HepG2 (cell line): ENCODE data around the gene ENDOU. TPM values are rescaled to one million over a fixed set of nuclear protein-coding genes. Genes with fewer than 3 reads are reported as not detected.

Experiments
- ATAC-seq: fragments of 200-7000 bp; cut with Tn5 transposase; 3 replicates; pipeline ENCODE4 v1.9.1; 2020; ENCODE audit warnings: mild to moderate bottlenecking, moderate library complexity
- BruUV-seq: library from RNA; stranded (reverse); fragments of 400-500 nt; replicated peaks from 2 replicates; lab custom pipeline; 2021; lab: Mats Ljungman, UMichigan
- CTCF ChIA-PET: fragments of 300-600 bp; formaldehyde crosslinking; extraction: SDS; loops from one replicate; lab custom pipeline; 2021; ENCODE audit warnings: low total read pairs, inconsistent platforms, low intra/inter-chr PET ratio; lab: Yijun Ruan, JAX
- POLR2A ChIA-PET: fragments of 350-600 bp; sonication (Branson Sonifier 250); formaldehyde crosslinking; loops from one replicate; lab custom pipeline; 2020; ENCODE audit warnings: antibody characterized with exemption, inconsistent platforms; lab: Yijun Ruan, JAX
- DNase-seq: peaks from one replicate; pipeline ENCODE4 v3.0.0-alpha.2; 2015; ENCODE audit warnings: low spot score
- FAIRE-seq: peaks from 3 replicates; lab custom pipeline; 2011; peaks lifted over from hg19 to GRCh38; lab: Jason Lieb, UNC
- H2AFZ ChIP-seq: one replicate; pipeline ENCODE4 v1.6.1; 2011; ENCODE audit warnings: low read length, inconsistent platforms
- H3K27ac ChIP-seq: fragments of 300-600 bp; 3 replicates; pipeline ENCODE4 v1.8.0; 2011; ENCODE audit warnings: mixed run types, mild to moderate bottlenecking, mixed read lengths, low read length, inconsistent platforms; ENCODE audit not compliant: insufficient read depth; ENCODE audit errors: extremely low read length
- H3K27me3 ChIP-seq, 2 experiments: fragments of 200-600 bp in 1 of 2; 2 replicates in 1 of 2; 3 replicates in 1 of 2; pipeline versions ENCODE4 v1.6.0 to v1.8.0; 2011; ENCODE audit warnings: low read length in 2 of 2, mild to moderate bottlenecking in 2 of 2, moderate library complexity in 2 of 2, inconsistent platforms in 1 of 2; ENCODE audit not compliant: insufficient read depth in 2 of 2, control insufficient read depth in 1 of 2
- H3K36me3 ChIP-seq, 2 experiments: fragments of 200-600 bp in 1 of 2; replicated peaks in 1 of 2; 2 replicates in 1 of 2; 3 replicates in 1 of 2; pipeline versions ENCODE4 v1.5.1 to v1.8.0; 2011; ENCODE audit warnings: low read length in 2 of 2, inconsistent platforms in 1 of 2; ENCODE audit not compliant: insufficient read depth in 2 of 2, control insufficient read depth in 1 of 2
- H3K4me1 ChIP-seq: 2 replicates; pipeline ENCODE4 v1.5.1; 2012; ENCODE audit warnings: low read length, inconsistent platforms; ENCODE audit not compliant: insufficient read depth
- H3K4me2 ChIP-seq: 2 replicates; pipeline ENCODE4 v1.6.0; 2011; ENCODE audit warnings: low read depth, low read length, inconsistent platforms
- H3K4me3 ChIP-seq, 3 experiments: fragments of 200-600 bp in 1 of 3; sonication (generic), shearing (Covaris generic) in 1 of 3; replicated peaks in 1 of 3; 2 replicates each; pipeline ENCODE4 v1.5.1; 2011 to 2016; ENCODE audit warnings: low read length in 3 of 3, inconsistent platforms in 2 of 3, low read depth in 2 of 3, mild to moderate bottlenecking in 2 of 3, control low read depth in 1 of 3, mixed read lengths in 1 of 3; ENCODE audit not compliant: insufficient read depth in 1 of 3
- H3K79me2 ChIP-seq: one replicate; pipeline ENCODE4 v1.6.1; 2011; ENCODE audit warnings: low read length, inconsistent platforms; ENCODE audit not compliant: insufficient read depth
- H3K9ac ChIP-seq: 2 replicates; pipeline ENCODE4 v1.6.0; 2011; ENCODE audit warnings: mild to moderate bottlenecking, low read depth, low read length, inconsistent platforms; ENCODE audit not compliant: insufficient read depth
- H3K9me3 ChIP-seq: 2 replicates; pipeline ENCODE4 v1.5.1; 2012; ENCODE audit warnings: mild to moderate bottlenecking, low read length
- H4K20me1 ChIP-seq: 2 replicates; pipeline ENCODE4 v1.6.0; 2011; ENCODE audit warnings: inconsistent platforms, mild to moderate bottlenecking, low read length, moderate library complexity; ENCODE audit not compliant: insufficient read depth
- ATF1 ChIP-seq: IDR thresholded peaks from 2 replicates; pipeline ENCODE4 v1.6.1; 2016; ENCODE audit warnings: mild to moderate bottlenecking, control low read depth
- CAMTA2 ChIP-seq: sonication (generic); formaldehyde crosslinking; IDR thresholded peaks from 2 replicates; pipeline ENCODE4 v1.4.0; 2020; ENCODE audit warnings: mild to moderate bottlenecking, missing genetic modification reagents, borderline replicate concordance
- DMAP1 ChIP-seq: IDR thresholded peaks from 2 replicates; pipeline ENCODE4 v1.6.1; 2016
- EED ChIP-seq: sonication (generic); formaldehyde crosslinking; IDR thresholded peaks from 2 replicates; pipeline ENCODE4 v1.5.0; 2020; ENCODE audit warnings: mild to moderate bottlenecking, missing genetic modification reagents
- ETV6 ChIP-seq: sonication (generic); formaldehyde crosslinking; conservative IDR thresholded peaks from 2 replicates; pipeline ENCODE4 v1.4.0; 2020; ENCODE audit warnings: missing genetic modification reagents
- HDAC1 ChIP-seq: sonication (generic); formaldehyde crosslinking; IDR thresholded peaks from 2 replicates; pipeline ENCODE4 v1.5.1; 2020; ENCODE audit warnings: mild to moderate bottlenecking, missing genetic modification reagents
- MTERF4 ChIP-seq: sonication (generic); formaldehyde crosslinking; IDR thresholded peaks from 2 replicates; pipeline ENCODE4 v1.8.0; 2023; ENCODE audit warnings: mild to moderate bottlenecking, missing genetic modification reagents
- MTF1 ChIP-seq: sonication (generic); formaldehyde crosslinking; IDR thresholded peaks from 2 replicates; pipeline ENCODE4 v1.5.0; 2020; ENCODE audit warnings: missing genetic modification reagents
- RBM22 ChIP-seq: fragments of 200-400 bp; formaldehyde crosslinking; optimal IDR thresholded peaks from 2 replicates; pipeline ENCODE3; 2017; ENCODE audit warnings: mild to moderate bottlenecking, low read length, moderate library complexity
- RXRB ChIP-seq: IDR thresholded peaks from 2 replicates; pipeline ENCODE4 v1.6.1; 2016; ENCODE audit warnings: borderline replicate concordance, missing genetic modification reagents, missing compliant biosample characterization
- SPEN ChIP-seq: sonication (generic); formaldehyde crosslinking; IDR thresholded peaks from 2 replicates; pipeline ENCODE4 v1.5.1; 2020; ENCODE audit warnings: low read depth, mild to moderate bottlenecking, missing genetic modification reagents
- TSC22D2 ChIP-seq: sonication (generic); formaldehyde crosslinking; IDR thresholded peaks from 2 replicates; pipeline ENCODE4 v1.5.1; 2020; ENCODE audit warnings: missing genetic modification reagents, mild to moderate bottlenecking, borderline replicate concordance
- ZMAT5 ChIP-seq: sonication (generic); formaldehyde crosslinking; IDR thresholded peaks from 2 replicates; pipeline ENCODE4 v1.5.0; 2020; ENCODE audit warnings: mild to moderate bottlenecking, low read depth, missing genetic modification reagents, borderline replicate concordance
- WGBS: methylation state at CpG from one replicate; pipeline ENCODE4 v1.1.6; 2017; ENCODE audit warnings: low lambda C conversion rate; 5-methylcytosine and 5-hydroxymethylcytosine counted together
- in situ Hi-C: cut with HindIII; loops from 2 replicates; pipeline ENCODE4 v1.10.0; 2017; ENCODE audit warnings: low pct_unique_long_range_greater_than_20kb; ENCODE audit not compliant: extremely low pct_ligation_motif_present
- intact Hi-C: fragments of 100-400 bp; cut with micrococcal nuclease; formaldehyde crosslinking; loops from one replicate; pipeline ENCODE4 v1.10.0; 2022; ENCODE audit not compliant: unreplicated experiment
- polyA plus RNA-seq, 8 experiments: library from polyadenylated mRNA; depleted of rRNA in 3 of 8; stranded (reverse) in 7 of 8; unstranded in 1 of 8; fragments of >200 nt; fragmentation: Illumina TruSeq in 4 of 8; extraction: Trizol in 4 of 8; gene quantifications; 2 replicates each; pipeline versions ENCODE4 v1.2.1 to v1.2.3, GENCODE V29; 2011 to 2016; ENCODE audit warnings: low read depth in 4 of 8, missing spikeins in 1 of 8, mixed read lengths in 1 of 8; ENCODE audit not compliant: insufficient read depth in 1 of 8
- total RNA-seq, 5 experiments: library from RNA; depleted of rRNA; stranded (reverse); fragments of >200 nt; fragmentation: Illumina TruSeq; extraction: Trizol; gene quantifications; 2 replicates each; pipeline ENCODE4 v1.2.3, GENCODE V29; 2016; ENCODE audit warnings: low read depth in 1 of 5
- TF ChIP-seq, protein P1 (sequence below): sonication (generic); formaldehyde crosslinking; conservative IDR thresholded peaks from 2 replicates; pipeline ENCODE4 v1.4.0; 2020; ENCODE audit warnings: missing genetic modification reagents
- TF ChIP-seq, protein P2 (sequence below): sonication (generic); formaldehyde crosslinking; IDR thresholded peaks from 2 replicates; pipeline ENCODE4 v1.4.0; 2020; ENCODE audit warnings: mild to moderate bottlenecking, missing genetic modification reagents, borderline replicate concordance
- TF ChIP-seq, protein P3 (sequence below): IDR thresholded peaks from 2 replicates; pipeline ENCODE4 v1.6.1; 2016; ENCODE audit warnings: mild to moderate bottlenecking, missing biosample characterization, missing genetic modification reagents

The ENDOU gene
- total and polyA plus RNA-seq, 2 of the 13 experiments (the other 11 are each of a cell fraction or from before 2014, with no cell fraction given): not detected

GRCh38 chr12:47731723-47732122 is 6.4 kb upstream of the ENDOU start (continued):
- TF ChIP-seq, protein P1, sequence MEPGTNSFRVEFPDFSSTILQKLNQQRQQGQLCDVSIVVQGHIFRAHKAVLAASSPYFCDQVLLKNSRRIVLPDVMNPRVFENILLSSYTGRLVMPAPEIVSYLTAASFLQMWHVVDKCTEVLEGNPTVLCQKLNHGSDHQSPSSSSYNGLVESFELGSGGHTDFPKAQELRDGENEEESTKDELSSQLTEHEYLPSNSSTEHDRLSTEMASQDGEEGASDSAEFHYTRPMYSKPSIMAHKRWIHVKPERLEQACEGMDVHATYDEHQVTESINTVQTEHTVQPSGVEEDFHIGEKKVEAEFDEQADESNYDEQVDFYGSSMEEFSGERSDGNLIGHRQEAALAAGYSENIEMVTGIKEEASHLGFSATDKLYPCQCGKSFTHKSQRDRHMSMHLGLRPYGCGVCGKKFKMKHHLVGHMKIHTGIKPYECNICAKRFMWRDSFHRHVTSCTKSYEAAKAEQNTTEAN (CRISPR knock-in tag): no peak

- Histone ChIP-seq H3K36me3 (no peaks in the 10 kb centered on the region), H3K27ac (no peak overlapping the region), H2AFZ (no peak overlapping the region), H3K9me3 (no peaks in the 10 kb centered on the region), H4K20me1 (no peaks in the 10 kb centered on the region), H3K4me1 (no peaks in the 10 kb centered on the region), H3K79me2 (no peaks in the 10 kb centered on the region), H3K9ac (no peak overlapping the region), H3K27me3 (peaks cover 4 to 7% of the 10 kb centered on the region in 2 experiments; a peak in 4 of 5 replicates), H3K4me3 (no peak overlapping the region), H3K4me2 (no peak overlapping the region)
- WGBS: 51% methylated on average over 8 of the region's 8 CpGs
- in situ Hi-C loops (no loop called here), intact Hi-C loops (no loop called here)
- ATAC-seq (no peak), FAIRE-seq (no peak), DNase-seq (no peak)
- CTCF ChIA-PET: no interaction called here
- no TSS peak for BruUV-seq
- POLR2A ChIA-PET: no interaction called here
- TF ChIP-seq RBM22: no peak
- no peak for TF ChIP-seq MTF1 (CRISPR knock-in tag)
- TF ChIP-seq CAMTA2 (CRISPR knock-in tag): no peak
- TF ChIP-seq DMAP1: no peak
- TF ChIP-seq ZMAT5 (CRISPR knock-in tag): no peak
- TF ChIP-seq ETV6: no peak
- TF ChIP-seq ATF1 (CRISPR knock-in tag): no peak
- TF ChIP-seq SPEN: no peak
- TF ChIP-seq, protein P2, sequence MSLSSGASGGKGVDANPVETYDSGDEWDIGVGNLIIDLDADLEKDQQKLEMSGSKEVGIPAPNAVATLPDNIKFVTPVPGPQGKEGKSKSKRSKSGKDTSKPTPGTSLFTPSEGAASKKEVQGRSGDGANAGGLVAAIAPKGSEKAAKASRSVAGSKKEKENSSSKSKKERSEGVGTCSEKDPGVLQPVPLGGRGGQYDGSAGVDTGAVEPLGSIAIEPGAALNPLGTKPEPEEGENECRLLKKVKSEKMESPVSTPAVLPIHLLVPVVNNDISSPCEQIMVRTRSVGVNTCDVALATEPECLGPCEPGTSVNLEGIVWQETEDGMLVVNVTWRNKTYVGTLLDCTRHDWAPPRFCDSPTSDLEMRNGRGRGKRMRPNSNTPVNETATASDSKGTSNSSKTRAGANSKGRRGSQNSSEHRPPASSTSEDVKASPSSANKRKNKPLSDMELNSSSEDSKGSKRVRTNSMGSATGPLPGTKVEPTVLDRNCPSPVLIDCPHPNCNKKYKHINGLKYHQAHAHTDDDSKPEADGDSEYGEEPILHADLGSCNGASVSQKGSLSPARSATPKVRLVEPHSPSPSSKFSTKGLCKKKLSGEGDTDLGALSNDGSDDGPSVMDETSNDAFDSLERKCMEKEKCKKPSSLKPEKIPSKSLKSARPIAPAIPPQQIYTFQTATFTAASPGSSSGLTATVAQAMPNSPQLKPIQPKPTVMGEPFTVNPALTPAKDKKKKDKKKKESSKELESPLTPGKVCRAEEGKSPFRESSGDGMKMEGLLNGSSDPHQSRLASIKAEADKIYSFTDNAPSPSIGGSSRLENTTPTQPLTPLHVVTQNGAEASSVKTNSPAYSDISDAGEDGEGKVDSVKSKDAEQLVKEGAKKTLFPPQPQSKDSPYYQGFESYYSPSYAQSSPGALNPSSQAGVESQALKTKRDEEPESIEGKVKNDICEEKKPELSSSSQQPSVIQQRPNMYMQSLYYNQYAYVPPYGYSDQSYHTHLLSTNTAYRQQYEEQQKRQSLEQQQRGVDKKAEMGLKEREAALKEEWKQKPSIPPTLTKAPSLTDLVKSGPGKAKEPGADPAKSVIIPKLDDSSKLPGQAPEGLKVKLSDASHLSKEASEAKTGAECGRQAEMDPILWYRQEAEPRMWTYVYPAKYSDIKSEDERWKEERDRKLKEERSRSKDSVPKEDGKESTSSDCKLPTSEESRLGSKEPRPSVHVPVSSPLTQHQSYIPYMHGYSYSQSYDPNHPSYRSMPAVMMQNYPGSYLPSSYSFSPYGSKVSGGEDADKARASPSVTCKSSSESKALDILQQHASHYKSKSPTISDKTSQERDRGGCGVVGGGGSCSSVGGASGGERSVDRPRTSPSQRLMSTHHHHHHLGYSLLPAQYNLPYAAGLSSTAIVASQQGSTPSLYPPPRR: no peak
- TF ChIP-seq HDAC1: no peak
- TF ChIP-seq, protein P3, sequence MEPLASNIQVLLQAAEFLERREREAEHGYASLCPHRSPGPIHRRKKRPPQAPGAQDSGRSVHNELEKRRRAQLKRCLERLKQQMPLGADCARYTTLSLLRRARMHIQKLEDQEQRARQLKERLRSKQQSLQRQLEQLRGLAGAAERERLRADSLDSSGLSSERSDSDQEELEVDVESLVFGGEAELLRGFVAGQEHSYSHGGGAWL (CRISPR knock-in tag): no peak
- TF ChIP-seq MTERF4: no peak
- no peak for TF ChIP-seq EED
- TF ChIP-seq RXRB (CRISPR knock-in tag): no peak
- no peak for TF ChIP-seq TSC22D2
These were observed 5.1 kb upstream of the ENDOU start for GRCh38 chr12:47730341-47730744.
